Progenitor cell of endocrine pancreas (in vitro differentiated cells): ENCODE results near the gene TESK2. TPM values are rescaled to one million over a fixed set of nuclear protein-coding genes. Genes with fewer than 3 reads are reported as not detected.

Source experiments
- DNase-seq: peaks from one replicate; pipeline ENCODE4 v3.0.0; 2021; ENCODE audit warnings: low spot score; ENCODE audit not compliant: unreplicated experiment
- H3K27ac Mint-ChIP-seq: 2 replicates; pipeline ENCODE4 v1.8.0; 2021; ENCODE audit warnings: mild to moderate bottlenecking, moderate library complexity, mixed read lengths
- H3K27me3 Mint-ChIP-seq: 2 replicates; pipeline ENCODE4 v1.8.0; 2021; ENCODE audit warnings: mixed read lengths
- H3K36me3 Mint-ChIP-seq: 2 replicates; pipeline ENCODE4 v1.8.0; 2022; ENCODE audit warnings: mixed read lengths; ENCODE audit not compliant: insufficient read depth
- H3K4me1 Mint-ChIP-seq: 2 replicates; pipeline ENCODE4 v1.8.0; 2021; ENCODE audit warnings: low read depth, mixed read lengths
- H3K4me3 Mint-ChIP-seq: 2 replicates; pipeline ENCODE4 v1.8.0; 2021; ENCODE audit warnings: low read depth, mild to moderate bottlenecking, moderate library complexity, mixed read lengths
- H3K9me3 Mint-ChIP-seq: 2 replicates; pipeline ENCODE4 v1.8.0; 2021; ENCODE audit warnings: low read depth, mixed read lengths
- long read RNA-seq: library from polyadenylated mRNA; unstranded; transcript quantifications from one replicate; pipeline ENCODE4 v2.0.0, GENCODE V29; 2020
- total RNA-seq: library from RNA; stranded (reverse); gene quantifications from 2 replicates; pipeline ENCODE4 v1.2.1, GENCODE V29; 2021
- TF ChIP-seq, protein P1 (sequence below): fragments of 200-600 bp; sonication (generic); IDR thresholded peaks from one replicate; pipeline ENCODE4 v1.5.0; 2021; ENCODE audit warnings: antibody characterized with exemption, mild to moderate bottlenecking; ENCODE audit not compliant: unreplicated experiment

The TESK2 gene, protein sequence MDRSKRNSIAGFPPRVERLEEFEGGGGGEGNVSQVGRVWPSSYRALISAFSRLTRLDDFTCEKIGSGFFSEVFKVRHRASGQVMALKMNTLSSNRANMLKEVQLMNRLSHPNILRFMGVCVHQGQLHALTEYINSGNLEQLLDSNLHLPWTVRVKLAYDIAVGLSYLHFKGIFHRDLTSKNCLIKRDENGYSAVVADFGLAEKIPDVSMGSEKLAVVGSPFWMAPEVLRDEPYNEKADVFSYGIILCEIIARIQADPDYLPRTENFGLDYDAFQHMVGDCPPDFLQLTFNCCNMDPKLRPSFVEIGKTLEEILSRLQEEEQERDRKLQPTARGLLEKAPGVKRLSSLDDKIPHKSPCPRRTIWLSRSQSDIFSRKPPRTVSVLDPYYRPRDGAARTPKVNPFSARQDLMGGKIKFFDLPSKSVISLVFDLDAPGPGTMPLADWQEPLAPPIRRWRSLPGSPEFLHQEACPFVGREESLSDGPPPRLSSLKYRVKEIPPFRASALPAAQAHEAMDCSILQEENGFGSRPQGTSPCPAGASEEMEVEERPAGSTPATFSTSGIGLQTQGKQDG
- total RNA-seq: 9.4 and 9.5 TPM in 2 replicates
- long read RNA-seq, transcript TESK2-202 (11 exons, 3,074 nt): major isoform, 19 of 32 reads
- long read RNA-seq, partial matches to known transcripts: 0 of 32 reads
- long read RNA-seq, other reads (novel, unspliced or antisense): 13 of 32 reads

DNA sequence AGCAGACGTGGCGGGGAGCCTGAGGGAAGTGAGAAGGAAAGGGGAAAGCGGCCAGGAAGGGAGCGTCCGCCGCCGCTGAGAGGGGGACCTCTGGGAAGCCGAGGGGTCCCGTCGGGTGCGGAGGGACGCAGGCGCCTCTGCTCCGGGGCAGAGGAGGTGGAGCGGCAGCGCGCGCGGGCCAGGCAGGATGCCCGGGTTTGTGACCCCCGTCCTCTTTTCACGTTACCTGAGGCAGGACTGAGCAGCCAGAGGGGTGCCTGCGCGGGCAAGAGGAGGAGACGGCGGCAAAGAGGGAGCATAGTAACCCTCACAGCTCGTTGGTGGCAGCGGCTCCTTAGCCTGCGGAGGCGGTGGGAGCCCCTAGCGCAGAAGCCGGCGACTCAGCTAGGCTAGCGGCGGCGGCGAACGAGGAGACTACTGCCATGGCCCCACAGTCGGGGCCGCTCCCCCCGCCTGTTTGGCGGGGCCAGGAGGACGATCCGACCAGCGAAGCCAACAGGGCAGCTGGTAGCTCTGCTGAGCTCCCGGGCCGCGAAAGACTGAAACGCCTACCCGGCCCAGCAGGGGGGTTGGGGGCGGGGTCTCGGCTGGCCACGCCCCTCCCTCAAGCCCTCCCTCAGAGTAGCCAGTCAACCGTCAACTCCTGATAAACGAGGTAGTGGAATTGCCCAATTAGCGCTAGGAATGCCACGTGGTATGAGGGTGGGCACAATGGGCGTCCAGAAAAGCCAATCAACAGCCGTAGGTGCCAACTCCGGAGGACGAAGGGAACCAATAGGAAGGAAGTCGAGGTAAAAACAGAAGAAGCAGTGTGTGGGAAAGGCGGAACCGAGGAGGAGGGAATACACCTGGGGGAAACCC lies at the start of gene TESK2:
TSS of gene TESK2 (minus strand) at position 538 of the 861 bp plus-strand sequence. CDS start 33,378 bp downstream, outside the sequence.
- Mint-ChIP-seq H3K27me3 (peaks cover 12% of the 10 kb centered on the region), H3K9me3 (no peaks in the 10 kb centered on the region), H3K4me1 (peaks cover 4% of the 10 kb centered on the region), H3K4me3 (no peak within 1 kb of the TSS), H3K27ac (no peak within 1 kb of the TSS), H3K36me3 (no peaks in the 10 kb centered on the region)
- TF ChIP-seq, protein P1, sequence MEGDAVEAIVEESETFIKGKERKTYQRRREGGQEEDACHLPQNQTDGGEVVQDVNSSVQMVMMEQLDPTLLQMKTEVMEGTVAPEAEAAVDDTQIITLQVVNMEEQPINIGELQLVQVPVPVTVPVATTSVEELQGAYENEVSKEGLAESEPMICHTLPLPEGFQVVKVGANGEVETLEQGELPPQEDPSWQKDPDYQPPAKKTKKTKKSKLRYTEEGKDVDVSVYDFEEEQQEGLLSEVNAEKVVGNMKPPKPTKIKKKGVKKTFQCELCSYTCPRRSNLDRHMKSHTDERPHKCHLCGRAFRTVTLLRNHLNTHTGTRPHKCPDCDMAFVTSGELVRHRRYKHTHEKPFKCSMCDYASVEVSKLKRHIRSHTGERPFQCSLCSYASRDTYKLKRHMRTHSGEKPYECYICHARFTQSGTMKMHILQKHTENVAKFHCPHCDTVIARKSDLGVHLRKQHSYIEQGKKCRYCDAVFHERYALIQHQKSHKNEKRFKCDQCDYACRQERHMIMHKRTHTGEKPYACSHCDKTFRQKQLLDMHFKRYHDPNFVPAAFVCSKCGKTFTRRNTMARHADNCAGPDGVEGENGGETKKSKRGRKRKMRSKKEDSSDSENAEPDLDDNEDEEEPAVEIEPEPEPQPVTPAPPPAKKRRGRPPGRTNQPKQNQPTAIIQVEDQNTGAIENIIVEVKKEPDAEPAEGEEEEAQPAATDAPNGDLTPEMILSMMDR: peak; percentile 21
- peak; percentile 98 for DNase-seq

DNA sequence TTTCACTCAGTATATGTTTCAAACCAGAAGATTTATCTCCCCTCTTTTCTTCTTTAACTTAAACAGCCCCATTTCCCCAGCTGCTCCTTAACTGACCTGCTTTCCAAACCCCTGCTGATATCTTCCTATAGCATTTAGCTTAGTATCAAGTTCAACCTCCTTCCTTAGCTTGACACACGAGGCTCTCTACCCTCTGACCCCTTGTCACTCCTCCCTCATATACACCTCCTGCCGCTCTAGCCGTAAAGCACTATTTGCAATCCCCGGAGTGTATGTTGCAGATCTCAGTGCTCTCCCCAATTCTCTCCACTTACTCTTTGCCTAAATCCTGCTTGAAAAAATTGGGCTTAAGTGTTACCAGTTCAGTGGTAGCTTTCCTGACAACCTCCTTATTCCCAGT lies 45.9 kb upstream of the TESK2 start:
- Mint-ChIP-seq H3K4me3 (no peak overlapping the region), H3K27me3 (peaks cover 3% of the 10 kb centered on the region), H3K4me1 (peaks cover 7% of the 10 kb centered on the region), H3K36me3 (no peaks in the 10 kb centered on the region), H3K27ac (no peak overlapping the region), H3K9me3 (no peaks in the 10 kb centered on the region)
- DNase-seq: no peak
- TF ChIP-seq, protein P1: no peak

DNA sequence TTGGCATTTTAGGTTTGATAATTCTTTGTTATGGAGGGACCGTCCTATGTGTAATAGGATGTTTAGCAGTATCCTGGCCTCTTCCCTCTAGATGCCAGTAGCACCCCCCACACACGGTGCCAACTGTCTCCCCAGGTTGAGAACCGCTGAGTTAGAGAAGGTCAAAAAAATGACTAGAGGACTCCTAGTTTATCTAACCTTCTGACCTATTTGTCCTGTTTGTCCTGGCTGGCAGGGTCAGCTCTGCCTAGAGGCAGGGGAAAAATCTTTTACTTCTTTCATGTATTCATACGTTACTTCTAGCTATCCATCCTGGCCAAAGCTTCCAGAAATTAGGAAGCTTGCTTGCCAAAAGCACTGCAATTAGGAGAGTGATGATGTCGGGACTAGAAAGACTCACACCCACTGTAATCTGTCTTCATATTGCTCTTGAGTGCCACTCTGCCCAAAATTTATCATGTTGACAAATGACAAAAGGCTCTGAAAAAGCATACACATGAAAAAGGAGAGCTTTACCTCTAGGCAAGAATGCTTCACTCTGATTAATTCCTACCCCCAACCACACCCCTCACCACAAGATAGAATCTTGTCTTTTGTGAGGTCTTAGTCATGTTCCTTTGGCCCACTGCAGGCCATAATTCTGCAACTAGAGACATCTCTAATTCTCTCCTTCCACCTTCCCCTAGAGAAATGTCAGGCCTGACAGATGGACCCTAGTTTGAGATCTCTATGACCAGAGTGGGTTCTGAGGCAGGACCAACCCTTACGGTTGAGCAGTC lies 45.2 kb upstream of the TESK2 start:
- Mint-ChIP-seq H3K36me3 (no peaks in the 10 kb centered on the region), H3K27ac (no peak overlapping the region), H3K27me3 (peaks cover 5% of the 10 kb centered on the region), H3K4me1 (peaks cover 7% of the 10 kb centered on the region), H3K4me3 (no peak overlapping the region), H3K9me3 (no peaks in the 10 kb centered on the region)
- no peak for DNase-seq
- TF ChIP-seq, protein P1: no peak

DNA sequence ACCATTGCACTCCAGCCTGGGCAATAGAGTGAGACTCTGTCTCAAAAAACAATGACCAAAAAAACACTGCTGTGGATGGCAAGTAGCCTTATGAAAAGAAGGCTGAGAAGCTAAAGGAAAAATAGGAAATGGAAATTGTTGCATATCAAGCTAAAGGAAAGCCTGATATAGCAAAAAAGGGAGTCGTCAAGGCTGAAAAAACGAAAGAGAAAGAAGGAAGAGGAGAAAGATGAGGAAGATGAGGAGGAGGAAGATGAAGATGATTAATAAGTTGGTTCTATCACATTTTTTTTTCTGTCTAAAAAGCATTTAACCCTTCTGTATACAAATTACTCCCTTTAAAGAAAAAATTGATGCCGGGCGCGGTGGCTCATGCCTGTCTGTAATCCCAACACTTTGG lies 40.9 kb upstream of the TESK2 start:
- no peaks in the 10 kb centered on the region for H3K9me3 Mint-ChIP-seq
- H3K4me3 Mint-ChIP-seq: no peak overlapping the region
- DNase-seq: no peak
- H3K27me3 Mint-ChIP-seq: peaks cover 3% of the 10 kb centered on the region
- H3K27ac Mint-ChIP-seq: no peak overlapping the region
- H3K36me3 Mint-ChIP-seq: no peaks in the 10 kb centered on the region
- peaks cover 4% of the 10 kb centered on the region for H3K4me1 Mint-ChIP-seq
- TF ChIP-seq, protein P1: no peak
